SK-N-SH (cell line): Measurements from ENCODE around the gene BAZ1B. TPM values are rescaled to one million over a fixed set of nuclear protein-coding genes. Genes with fewer than 3 reads are reported as not detected.

Source experiments
- CTCF ChIA-PET: fragments of 300-600, 350-600 bp; formaldehyde crosslinking; extraction: SDS; loops from one replicate; lab custom pipeline; 2021; lab: Yijun Ruan, JAX
- POLR2A ChIA-PET: fragments of 350-600 bp; sonication (Branson Sonifier 250); formaldehyde crosslinking; extraction: SDS; loops from one replicate; lab custom pipeline; 2020; ENCODE audit warnings: antibody characterized with exemption, inconsistent platforms; lab: Yijun Ruan, JAX
- DNase-seq: peaks from one replicate; pipeline ENCODE4 v3.0.0; 2012
- H2AFZ ChIP-seq: fragments of 200-600 bp; sonication (generic); 2 replicates; pipeline ENCODE4 v1.8.1; 2016; ENCODE audit warnings: antibody characterized with exemption, mild to moderate bottlenecking, low read depth
- H3F3A ChIP-seq: fragments of 200-600 bp; sonication (generic); replicated peaks from 2 replicates; pipeline ENCODE3; 2016; ENCODE audit warnings: antibody characterized with exemption, mild to moderate bottlenecking; ENCODE audit not compliant: insufficient read depth
- H3K27ac ChIP-seq, 2 experiments: fragments of 200-500 bp in 1 of 2; fragments of 200-600 bp in 1 of 2; sonication (Bioruptor generic) in 1 of 2; sonication (generic), shearing (Covaris generic) in 1 of 2; 2 replicates each; pipeline versions ENCODE4 v1.5.1 to v1.6.1; 2014 to 2016; ENCODE audit warnings: low read depth in 2 of 2, inconsistent platforms in 1 of 2, low read length in 1 of 2, mild to moderate bottlenecking in 1 of 2, mixed read lengths in 1 of 2
- H3K27me3 ChIP-seq: fragments of 200-600 bp; sonication (generic), shearing (Covaris generic); 2 replicates; pipeline ENCODE4 v1.6.1; 2016; ENCODE audit warnings: mixed run types; ENCODE audit not compliant: insufficient read depth
- H3K36me3 ChIP-seq, 2 experiments: fragments of 200-500 bp in 1 of 2; fragments of 200-600 bp in 1 of 2; sonication (Bioruptor generic) in 1 of 2; sonication (generic) in 1 of 2; replicated peaks in 1 of 2; 2 replicates each; pipeline versions ENCODE3 to v1.5.1; 2014 to 2016; ENCODE audit warnings: low read length in 1 of 2, mild to moderate bottlenecking in 1 of 2; ENCODE audit not compliant: insufficient read depth in 2 of 2, control insufficient read depth in 1 of 2
- H3K4me1 ChIP-seq, 2 experiments: fragments of 200-500 bp in 1 of 2; fragments of 200-600 bp in 1 of 2; sonication (Bioruptor generic) in 1 of 2; sonication (generic), shearing (Covaris generic) in 1 of 2; 2 replicates each; pipeline versions ENCODE4 v1.5.1 to v1.6.1; 2014 to 2016; ENCODE audit warnings: low read depth in 1 of 2, low read length in 1 of 2, mixed run types in 1 of 2; ENCODE audit not compliant: insufficient read depth in 2 of 2, control insufficient read depth in 1 of 2
- H3K4me2 ChIP-seq: fragments of 200-600 bp; sonication (generic), shearing (Covaris generic); 2 replicates; pipeline ENCODE4 v1.6.1; 2017; ENCODE audit warnings: mixed run types
- H3K4me3 ChIP-seq, 2 experiments: fragments of 200-500 bp in 1 of 2; fragments of 200-600 bp in 1 of 2; sonication (Bioruptor generic) in 1 of 2; sonication (generic), shearing (Covaris generic) in 1 of 2; 2 replicates each; pipeline versions ENCODE4 v1.5.1 to v1.8.1; 2014 to 2016; ENCODE audit warnings: low read depth in 2 of 2, inconsistent platforms in 1 of 2, low read length in 1 of 2, mild to moderate bottlenecking in 1 of 2, mixed read lengths in 1 of 2, moderate library complexity in 1 of 2
- H3K79me2 ChIP-seq: fragments of 200-600 bp; sonication (generic); 2 replicates; pipeline ENCODE4 v1.8.1; 2017; ENCODE audit warnings: mild to moderate bottlenecking; ENCODE audit not compliant: insufficient read depth
- H3K9ac ChIP-seq: fragments of 200-600 bp; sonication (generic); 2 replicates; pipeline ENCODE4 v1.6.1; 2017; ENCODE audit warnings: mixed run types
- H3K9me2 ChIP-seq: fragments of 200-600 bp; sonication (generic); 2 replicates; pipeline ENCODE4 v1.6.1; 2017; ENCODE audit warnings: mixed run types
- H3K9me3 ChIP-seq: fragments of 200-600 bp; sonication (generic); 2 replicates; pipeline ENCODE4 v1.6.1; 2017; ENCODE audit warnings: mixed run types, mild to moderate bottlenecking, moderate library complexity
- H4K20me1 ChIP-seq: fragments of 200-600 bp; sonication (generic); 2 replicates; pipeline ENCODE4 v1.6.1; 2017; ENCODE audit warnings: mild to moderate bottlenecking, mixed run types; ENCODE audit not compliant: insufficient read depth
- CHD2 ChIP-seq: fragments of 150-350 bp; IDR thresholded peaks from 2 replicates; pipeline ENCODE4 v1.6.1; 2018; ENCODE audit warnings: low read length; ENCODE audit not compliant: partially characterized antibody
- CTCF ChIP-seq: fragments of 200-600 bp; sonication (generic); IDR thresholded peaks from 2 replicates; pipeline ENCODE4 v1.6.1; 2017; ENCODE audit warnings: antibody characterized with exemption, mild to moderate bottlenecking, moderate library complexity
- EP300 ChIP-seq, 2 experiments: IDR thresholded peaks; 2 replicates each; pipeline versions ENCODE4 v1.4.0 to v1.6.1; 2012; ENCODE audit warnings: borderline replicate concordance in 1 of 2, low read depth in 1 of 2, low read length in 1 of 2
- EZH2phosphoT487 ChIP-seq: fragments of 200-600 bp; sonication (generic); IDR thresholded peaks from 2 replicates; pipeline ENCODE4 v1.6.1; 2017; ENCODE audit warnings: low read depth, mixed run types, mild to moderate bottlenecking, antibody characterized with exemption, moderate library complexity, borderline replicate concordance
- FOSL2 ChIP-seq: IDR thresholded peaks from 2 replicates; pipeline ENCODE4 v1.4.0; 2012; ENCODE audit warnings: low read depth, mild to moderate bottlenecking, moderate library complexity, borderline replicate concordance
- GABPA ChIP-seq: IDR thresholded peaks from 2 replicates; pipeline ENCODE4 v1.4.0; 2012; ENCODE audit warnings: low read depth, mild to moderate bottlenecking
- GATA2 ChIP-seq: sonication (generic); formaldehyde crosslinking; IDR thresholded peaks from 2 replicates; pipeline ENCODE4 v1.5.0; 2020; ENCODE audit warnings: mild to moderate bottlenecking, missing genetic modification reagents
- POLR2AphosphoS5 ChIP-seq: IDR thresholded peaks from 2 replicates; pipeline ENCODE4 v1.6.1; 2012; ENCODE audit warnings: low read depth, low read length
- RAD21 ChIP-seq: IDR thresholded peaks from 2 replicates; pipeline ENCODE4 v1.6.1; 2012; ENCODE audit warnings: mild to moderate bottlenecking, low read length
- RCOR1 ChIP-seq: fragments of 150-350 bp; IDR thresholded peaks from 2 replicates; pipeline ENCODE4 v1.6.1; 2017; ENCODE audit warnings: antibody characterized with exemption, low read length
- REST ChIP-seq: IDR thresholded peaks from 2 replicates; pipeline ENCODE4 v1.6.1; 2012; ENCODE audit warnings: mild to moderate bottlenecking, low read depth, low read length, moderate library complexity
- SIN3A ChIP-seq: IDR thresholded peaks from 2 replicates; pipeline ENCODE4 v1.6.1; 2012; ENCODE audit warnings: low read depth, mild to moderate bottlenecking, low read length, moderate library complexity, borderline replicate concordance
- SMC3 ChIP-seq: IDR thresholded peaks from 2 replicates; pipeline ENCODE4 v1.6.1; 2012; ENCODE audit warnings: low read depth, low read length, improper control_type of control experiment
- USF2 ChIP-seq: fragments of 150-350 bp; IDR thresholded peaks from 2 replicates; pipeline ENCODE4 v1.6.1; 2017; ENCODE audit warnings: antibody characterized with exemption, low read length, low read depth, borderline replicate concordance
- WGBS: methylation state at CpG from one replicate; pipeline ENCODE4 v1.1.6; 2017; ENCODE audit warnings: low lambda C conversion rate; 5-methylcytosine and 5-hydroxymethylcytosine counted together
- polyA plus RNA-seq, 3 experiments: library from polyadenylated mRNA; depleted of rRNA; stranded (reverse); fragments of >200 nt; gene quantifications; 2 replicates each; pipeline ENCODE4 v1.2.3, GENCODE V29; 2012
- TF ChIP-seq, protein P1 (sequence below): fragments of 150-350 bp; IDR thresholded peaks from 2 replicates; pipeline ENCODE4 v1.6.1; 2016; ENCODE audit warnings: mild to moderate bottlenecking, low read depth, low read length

BAZ1B gene
- polyA plus RNA-seq, 1 of the 3 experiments (the other 2 are of a cell fraction) = 20.9 TPM

DNA sequence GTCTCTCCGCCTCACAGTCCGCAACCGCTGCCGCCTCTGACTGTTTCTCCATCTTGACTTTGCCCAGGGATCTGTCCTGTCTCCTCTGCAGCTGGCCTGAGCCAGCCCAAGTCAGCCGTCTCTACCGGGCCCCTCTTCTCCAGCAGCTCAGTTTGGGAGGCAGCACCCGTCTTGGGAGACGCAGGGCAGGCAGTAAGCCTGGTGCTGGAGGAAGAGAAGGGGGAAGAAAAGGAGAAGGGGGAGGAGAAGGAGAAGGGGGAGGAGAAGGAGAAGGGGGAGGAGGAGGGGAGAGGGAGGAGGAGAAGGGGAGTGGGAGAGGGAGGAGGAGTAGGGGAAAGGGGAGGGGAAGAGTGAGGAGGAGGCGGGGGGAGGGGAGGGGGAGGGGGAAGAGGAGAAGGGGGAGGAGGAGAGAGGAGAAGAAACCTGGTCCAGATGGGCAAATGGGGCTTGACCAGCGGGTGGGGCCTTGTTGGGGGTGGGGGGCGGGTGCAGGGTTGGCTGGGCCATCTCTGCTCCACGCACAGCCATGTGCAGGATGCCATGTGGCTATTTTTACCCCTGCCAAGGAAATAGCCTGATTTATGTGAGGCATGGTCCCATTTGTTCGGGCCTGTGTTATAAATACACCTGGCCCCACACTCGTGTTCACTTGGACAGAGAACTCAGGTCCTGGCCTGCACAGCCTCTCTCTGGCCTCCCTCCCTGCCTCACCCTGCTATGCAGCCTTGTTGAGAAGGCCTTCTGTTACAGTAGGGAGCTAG is 124.4 kb downstream of the BAZ1B start:
- H3K27me3 ChIP-seq = 0 out of 2 replicates have a peak, but pooled peaks cover 11% of the 10 kb centered on the region
- 83% methylated on average over 14 of the region's 14 CpGs for WGBS
- no peak overlapping the region for H2AFZ ChIP-seq
- no peak overlapping the region for H3K4me2 ChIP-seq
- no peak overlapping the region for H3K4me3 ChIP-seq
- no peaks in the 10 kb centered on the region for H3K9me3 ChIP-seq
- ChIA-PET CTCF (interaction anchor here (1.9 kb wide), 1 partner anchor 54 kb away, joined by 7 read pairs; no protein-coding TSS in a partner anchor), POLR2A (no interaction called here)
- DNase-seq = no peak
- H3K4me1 ChIP-seq = no peaks in the 10 kb centered on the region
- H3K79me2 ChIP-seq = no peaks in the 10 kb centered on the region
- H3K27ac ChIP-seq = no peak overlapping the region
- TF ChIP-seq SIN3A = no peak
- no peak for TF ChIP-seq RCOR1
- no peak for TF ChIP-seq SMC3
- no peak for TF ChIP-seq GATA2 (CRISPR knock-in tag)
- no peak for TF ChIP-seq USF2
- TF ChIP-seq, protein P1, sequence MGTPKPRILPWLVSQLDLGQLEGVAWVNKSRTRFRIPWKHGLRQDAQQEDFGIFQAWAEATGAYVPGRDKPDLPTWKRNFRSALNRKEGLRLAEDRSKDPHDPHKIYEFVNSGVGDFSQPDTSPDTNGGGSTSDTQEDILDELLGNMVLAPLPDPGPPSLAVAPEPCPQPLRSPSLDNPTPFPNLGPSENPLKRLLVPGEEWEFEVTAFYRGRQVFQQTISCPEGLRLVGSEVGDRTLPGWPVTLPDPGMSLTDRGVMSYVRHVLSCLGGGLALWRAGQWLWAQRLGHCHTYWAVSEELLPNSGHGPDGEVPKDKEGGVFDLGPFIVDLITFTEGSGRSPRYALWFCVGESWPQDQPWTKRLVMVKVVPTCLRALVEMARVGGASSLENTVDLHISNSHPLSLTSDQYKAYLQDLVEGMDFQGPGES = no peak
- no peak for TF ChIP-seq EP300 (IDR thresholded peaks at IDR 0.05; ENCODE audit: borderline replicate concordance in 1 of 2, low read depth in 1 of 2, low read length in 1 of 2)
- TF ChIP-seq EZH2phosphoT487 = no peak
- no peak for TF ChIP-seq GABPA
- no peak for TF ChIP-seq POLR2AphosphoS5
- TF ChIP-seq CTCF = no peak
- no peak for TF ChIP-seq CHD2
- TF ChIP-seq RAD21 = no peak
- TF ChIP-seq REST = no peak
- TF ChIP-seq FOSL2 = no peak
- H3K9me2 ChIP-seq = no peaks in the 10 kb centered on the region
- no peaks in the 10 kb centered on the region for H4K20me1 ChIP-seq
- H3K9ac ChIP-seq = no peak overlapping the region
- H3F3A ChIP-seq = no peaks in the 10 kb centered on the region
- no peaks in the 10 kb centered on the region for H3K36me3 ChIP-seq
